T follicular helper cell (primary cell): ENCODE data around the gene PIP5K1B.

Experiments used
- DNase-seq: peaks from one replicate; pipeline ENCODE4 v3.0.0-alpha.2; 2020; ENCODE audit warnings: low read depth

Gene PIP5K1B

DNA sequence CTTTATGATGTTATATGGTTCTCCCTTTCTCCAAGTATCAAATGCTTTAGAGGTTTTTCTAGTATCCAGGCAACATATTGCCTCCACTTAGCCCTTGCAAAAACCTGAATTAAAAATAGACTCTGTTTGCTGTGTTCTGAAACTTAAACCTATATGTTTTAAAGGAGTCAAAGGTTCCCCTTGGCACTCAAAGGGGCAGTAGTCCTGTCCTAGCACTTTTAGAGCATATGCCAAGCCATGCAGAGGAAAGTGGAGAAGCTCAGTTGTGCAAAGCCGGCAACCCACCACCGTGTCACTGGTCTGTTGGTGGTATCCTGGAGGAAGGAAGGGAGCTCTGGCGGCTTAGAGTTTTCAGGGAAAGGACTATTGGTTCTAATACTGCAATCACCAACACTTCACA is 154.3 kb downstream of the PIP5K1B start:
- DNase-seq = no peak

DNA sequence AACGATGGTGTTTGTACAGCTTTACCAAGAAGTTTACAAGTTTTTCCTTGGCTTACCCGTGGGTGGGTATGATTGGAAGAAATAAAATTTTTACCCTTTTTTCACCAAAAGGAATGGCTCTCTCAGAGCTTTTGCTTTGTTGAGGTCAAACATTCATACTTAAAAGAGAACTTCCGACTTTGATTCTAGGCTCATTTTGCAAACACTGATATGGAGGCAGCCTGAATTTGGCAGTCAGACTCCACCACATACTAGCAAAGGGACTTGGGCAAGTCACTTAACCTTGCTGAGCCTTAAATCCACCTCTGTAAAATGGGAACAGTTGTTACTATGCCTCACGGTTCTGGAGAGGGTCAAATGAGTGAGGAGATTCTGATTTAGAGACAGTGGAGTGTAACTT is 155.4 kb downstream of the PIP5K1B start:
- no peak for DNase-seq

DNA sequence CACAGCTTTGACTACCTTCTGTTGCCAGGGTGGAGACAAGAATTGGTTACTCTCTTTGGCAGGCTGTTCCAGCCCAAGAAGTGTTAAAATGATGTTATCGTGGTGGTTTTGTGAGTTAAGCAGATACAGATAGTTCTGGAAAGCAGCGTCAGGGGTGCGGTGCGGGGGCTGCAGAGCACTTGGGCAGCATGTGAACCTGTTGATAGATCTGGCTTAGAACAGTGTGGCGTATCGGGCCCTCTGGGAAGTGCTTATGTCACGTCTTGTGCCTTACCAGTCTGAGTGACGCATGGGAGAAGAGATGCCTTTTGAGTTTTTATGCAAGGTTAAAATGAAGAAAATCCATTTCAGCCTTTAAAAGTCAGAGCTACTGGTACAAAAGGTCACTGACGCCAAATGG is 156.4 kb downstream of the PIP5K1B start:
- no peak for DNase-seq

DNA sequence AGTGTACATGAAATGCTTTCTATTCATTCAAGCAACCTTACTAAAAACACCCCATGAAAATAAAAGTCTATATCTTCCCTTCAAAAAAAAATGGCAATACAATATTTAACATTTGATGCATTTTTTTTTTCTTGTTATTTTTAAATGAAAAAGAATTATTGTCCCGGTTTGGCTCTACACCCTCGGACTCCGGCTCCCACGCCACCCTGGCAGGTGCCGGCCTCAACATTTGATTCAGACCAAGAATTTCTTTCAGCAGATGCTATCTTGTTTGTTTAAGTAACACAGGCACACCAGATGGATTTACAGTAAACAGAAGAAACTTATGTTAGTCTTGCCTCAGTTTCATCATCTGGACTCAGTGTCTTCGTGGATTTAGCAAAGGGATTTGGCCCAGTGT is 162.0 kb downstream of the PIP5K1B start:
- no peak for DNase-seq

DNA sequence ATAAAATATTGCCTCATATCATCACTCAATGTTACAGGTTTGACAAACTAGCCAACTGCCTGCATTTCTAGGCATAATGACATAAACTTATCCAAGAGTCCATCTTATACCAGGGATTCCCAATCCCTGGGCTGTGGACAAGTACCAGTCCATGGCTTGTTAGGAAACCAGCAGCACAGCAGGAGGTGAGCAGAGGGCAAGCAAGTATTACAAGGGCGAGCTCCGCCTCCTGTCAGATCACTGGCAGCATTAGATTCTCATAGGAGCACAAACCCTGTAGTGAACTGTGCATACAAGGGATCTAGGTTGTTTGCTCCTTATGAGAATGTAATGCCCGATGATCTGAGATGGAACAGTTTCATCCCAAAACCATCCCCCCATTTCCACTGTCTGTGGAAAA is 164.0 kb downstream of the PIP5K1B start:
- DNase-seq = no peak

DNA sequence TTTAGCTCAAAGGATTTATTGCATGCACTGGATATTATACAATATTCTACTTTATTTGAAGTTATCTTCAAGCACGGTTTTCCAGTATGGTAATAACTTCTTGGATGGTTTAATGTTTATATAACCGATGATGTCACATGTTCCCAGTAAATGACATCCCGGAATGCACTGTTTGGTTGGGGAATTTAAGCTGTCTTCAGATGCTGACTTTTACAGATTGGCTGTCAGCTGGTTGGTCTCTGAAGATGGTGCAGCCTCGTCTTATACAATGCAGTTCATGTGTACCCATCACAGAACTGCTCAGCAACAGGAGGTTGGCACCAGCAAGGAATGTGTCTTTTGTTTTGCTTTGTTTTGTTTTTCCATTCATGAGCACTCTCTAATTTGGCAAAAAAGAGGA is 165.0 kb downstream of the PIP5K1B start:
- DNase-seq = no peak

DNA sequence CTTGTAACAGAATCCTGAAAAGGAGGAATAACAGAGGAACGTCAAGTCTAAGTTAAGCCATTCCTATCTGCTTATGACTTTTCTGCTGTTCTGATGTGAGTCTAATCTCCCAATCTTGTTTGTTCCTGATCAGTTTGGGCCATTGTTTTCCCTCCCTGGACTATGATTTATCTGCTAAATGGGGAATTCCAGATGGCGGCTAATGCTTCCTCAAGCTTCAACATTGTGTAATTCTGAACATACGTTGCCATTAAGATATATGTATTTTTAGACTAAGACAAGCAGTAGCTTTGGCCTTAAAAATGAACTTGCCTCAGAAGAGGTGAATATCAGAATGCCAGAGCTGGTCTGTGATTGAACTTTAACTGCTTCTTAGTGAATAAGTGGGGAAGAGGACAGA is 166.2 kb downstream of the PIP5K1B start:
- no peak for DNase-seq

DNA sequence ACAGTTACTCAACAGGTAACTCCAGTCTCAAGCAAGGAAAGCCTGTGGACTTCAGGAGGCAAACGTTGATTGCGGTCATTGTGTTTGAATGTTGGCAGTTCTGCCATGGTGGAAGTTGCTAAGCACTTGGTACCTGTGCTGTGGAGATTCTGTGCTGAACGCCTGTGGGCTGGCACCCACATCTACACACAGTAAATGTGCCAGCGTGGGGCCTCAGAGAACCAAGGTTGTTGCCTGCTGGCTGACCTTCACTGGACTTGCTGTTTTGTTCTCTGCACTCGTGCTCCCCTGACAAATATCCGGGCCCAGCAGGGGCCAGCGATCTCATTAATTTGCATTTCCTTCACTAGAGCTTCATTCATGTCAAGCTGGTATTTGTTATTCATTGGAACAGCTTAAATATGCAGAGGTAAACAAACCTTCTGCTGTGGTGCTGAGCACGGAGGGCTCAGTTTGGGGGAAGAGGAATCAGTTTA is 167.0 kb downstream of the PIP5K1B start:
- DNase-seq = no peak

DNA sequence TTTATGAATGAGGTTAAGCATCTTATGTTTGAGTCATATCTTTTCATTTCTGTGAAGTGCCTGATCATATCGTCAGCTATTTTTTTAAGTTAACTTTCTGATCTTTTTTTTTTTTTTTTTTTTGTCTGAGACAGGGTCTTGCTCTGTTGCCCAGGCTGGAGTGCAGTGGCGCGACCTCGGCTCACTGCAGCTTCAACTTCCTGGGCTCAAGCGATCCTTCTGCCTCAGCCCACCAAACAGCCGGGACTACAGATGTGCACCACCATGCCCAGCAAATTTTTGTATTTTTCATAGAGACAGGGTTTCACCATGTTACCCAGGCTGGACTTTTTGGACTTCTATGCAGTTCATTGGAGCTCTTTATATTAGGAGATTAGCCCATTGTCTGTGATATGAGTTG is 168.1 kb downstream of the PIP5K1B start:
- no peak for DNase-seq

DNA sequence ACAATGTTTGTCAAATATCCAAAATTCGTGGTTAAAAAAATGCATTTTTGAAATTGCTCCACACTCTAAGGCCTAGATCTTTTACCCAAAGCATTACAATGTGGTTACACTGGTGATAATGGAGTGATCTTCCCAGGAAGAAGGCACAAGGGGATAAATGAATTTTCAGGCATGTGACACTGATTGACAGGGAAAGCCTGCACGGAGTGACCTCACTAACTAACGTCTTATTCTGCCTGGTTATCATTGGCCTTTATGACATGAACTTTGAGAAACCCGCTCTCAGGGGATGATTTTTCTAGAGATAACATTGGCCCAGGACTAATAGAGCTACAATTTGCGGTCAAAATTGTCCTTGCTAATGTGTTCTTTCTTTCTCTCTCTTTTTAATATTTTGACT is 171.2 kb downstream of the PIP5K1B start:
- no peak for DNase-seq

DNA sequence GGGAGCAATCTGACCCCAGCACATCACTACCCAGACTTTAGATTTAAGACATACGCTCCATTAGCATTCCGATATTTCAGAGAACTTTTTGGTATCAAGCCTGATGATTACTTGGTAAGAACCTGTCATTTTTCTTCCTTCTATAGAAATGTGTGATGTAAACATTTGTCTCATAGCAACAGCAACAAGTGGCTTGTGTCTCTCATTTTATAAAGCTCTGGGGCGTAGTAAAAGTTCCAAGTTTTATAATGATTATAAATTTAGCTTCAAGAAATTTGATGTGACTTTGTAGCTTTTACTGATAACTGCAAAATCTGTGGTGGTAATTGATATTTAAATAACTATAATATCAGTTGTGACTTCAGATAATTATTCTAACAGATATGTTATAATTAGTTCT is 171.6 kb downstream of the PIP5K1B start:
- DNase-seq = no peak

DNA sequence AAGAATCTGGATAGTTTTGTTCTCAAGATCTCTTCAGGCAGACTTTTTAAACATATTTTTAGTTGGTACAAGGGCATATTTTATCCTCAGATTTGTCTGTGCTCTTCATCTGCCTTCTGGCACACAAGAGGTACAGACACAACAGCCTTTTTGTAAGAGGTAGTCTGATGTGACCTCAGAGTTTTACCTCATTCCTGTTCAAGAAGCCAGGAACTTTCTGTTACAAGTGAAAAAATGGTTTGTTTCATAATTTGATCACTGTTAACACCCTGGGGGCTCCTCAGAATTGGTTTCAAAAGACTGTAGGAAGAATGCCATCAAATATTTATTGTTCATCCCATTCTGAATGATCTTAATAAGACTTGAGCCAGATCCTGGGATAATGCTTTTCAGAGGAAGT is 172.2 kb downstream of the PIP5K1B start:
- no peak for DNase-seq

DNA sequence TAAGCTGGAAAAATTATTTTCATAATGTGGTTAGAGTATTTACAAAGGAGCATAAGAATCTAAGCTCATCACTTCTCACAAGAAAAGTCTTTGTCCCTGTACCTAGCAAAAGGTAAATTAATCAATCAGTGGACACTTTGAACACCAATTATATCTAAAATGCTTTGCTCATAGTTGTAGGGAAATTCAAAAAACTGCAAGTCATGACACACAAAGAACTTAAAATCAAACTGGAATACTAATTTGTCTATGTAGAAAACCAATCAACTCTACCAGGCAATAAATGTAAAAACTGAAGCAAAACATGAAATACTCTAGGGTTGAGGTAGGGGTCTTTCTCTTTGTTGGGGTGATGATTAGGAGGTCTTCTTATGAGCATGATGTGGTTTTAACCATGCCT is 173.4 kb downstream of the PIP5K1B start:
- DNase-seq = no peak

DNA sequence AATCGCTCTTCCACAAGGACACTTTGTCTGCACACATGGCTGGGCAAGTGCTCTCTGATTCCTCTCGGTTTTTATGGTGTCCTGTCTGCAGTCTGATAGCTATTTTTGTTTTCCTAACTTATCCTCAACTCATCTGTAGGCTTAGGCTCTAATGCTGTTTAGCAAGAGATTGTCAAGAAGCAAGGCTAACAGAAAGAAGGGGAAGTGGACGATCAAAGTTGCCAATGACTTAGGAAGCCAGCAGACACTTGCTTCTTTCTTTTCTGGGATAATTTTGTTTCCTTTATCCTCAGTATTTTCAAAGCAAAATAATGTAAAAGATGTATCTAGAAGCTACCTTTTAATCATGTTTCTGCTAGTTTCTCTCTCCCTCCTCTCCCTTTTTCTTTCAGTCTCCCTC is 178.2 kb downstream of the PIP5K1B start:
- no peak for DNase-seq

DNA sequence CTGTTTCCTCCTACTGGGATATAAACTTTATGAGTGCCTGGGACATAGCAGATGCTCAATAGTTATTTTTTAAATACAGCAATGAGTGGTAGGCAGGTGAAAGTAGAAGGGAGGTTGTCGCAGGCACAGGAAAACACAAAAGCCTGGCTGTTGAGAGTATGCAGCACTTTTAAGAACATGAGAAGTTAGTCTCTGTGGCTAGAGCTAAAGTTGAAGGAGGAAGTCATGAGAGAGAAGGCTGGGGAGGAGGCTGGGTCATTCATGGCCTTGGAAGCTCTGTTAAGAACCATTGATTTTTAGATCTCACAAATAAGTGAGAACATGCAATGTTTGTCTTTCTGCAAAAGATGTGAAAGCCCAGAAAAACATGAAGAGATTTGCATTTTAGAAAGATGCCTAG is 182.2 kb downstream of the PIP5K1B start:
- no peak for DNase-seq

DNA sequence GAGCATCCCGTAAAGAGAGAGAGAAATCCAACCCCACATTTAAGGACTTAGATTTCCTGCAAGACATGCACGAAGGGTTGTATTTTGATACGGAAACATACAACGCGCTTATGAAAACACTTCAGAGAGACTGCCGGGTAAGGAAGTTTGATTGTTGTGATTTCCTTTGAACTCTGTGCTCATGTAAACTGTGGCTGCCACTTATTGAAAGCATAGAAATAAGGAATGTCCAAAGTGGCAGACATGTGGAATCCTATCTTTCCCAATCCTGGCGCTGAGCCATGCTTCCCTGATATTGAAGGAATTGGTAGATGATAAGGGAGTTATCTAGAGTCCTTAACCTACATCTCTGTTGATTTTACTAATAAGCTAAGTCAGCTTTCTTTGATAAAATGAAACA is 189.5 kb downstream of the PIP5K1B start:
- DNase-seq = no peak

DNA sequence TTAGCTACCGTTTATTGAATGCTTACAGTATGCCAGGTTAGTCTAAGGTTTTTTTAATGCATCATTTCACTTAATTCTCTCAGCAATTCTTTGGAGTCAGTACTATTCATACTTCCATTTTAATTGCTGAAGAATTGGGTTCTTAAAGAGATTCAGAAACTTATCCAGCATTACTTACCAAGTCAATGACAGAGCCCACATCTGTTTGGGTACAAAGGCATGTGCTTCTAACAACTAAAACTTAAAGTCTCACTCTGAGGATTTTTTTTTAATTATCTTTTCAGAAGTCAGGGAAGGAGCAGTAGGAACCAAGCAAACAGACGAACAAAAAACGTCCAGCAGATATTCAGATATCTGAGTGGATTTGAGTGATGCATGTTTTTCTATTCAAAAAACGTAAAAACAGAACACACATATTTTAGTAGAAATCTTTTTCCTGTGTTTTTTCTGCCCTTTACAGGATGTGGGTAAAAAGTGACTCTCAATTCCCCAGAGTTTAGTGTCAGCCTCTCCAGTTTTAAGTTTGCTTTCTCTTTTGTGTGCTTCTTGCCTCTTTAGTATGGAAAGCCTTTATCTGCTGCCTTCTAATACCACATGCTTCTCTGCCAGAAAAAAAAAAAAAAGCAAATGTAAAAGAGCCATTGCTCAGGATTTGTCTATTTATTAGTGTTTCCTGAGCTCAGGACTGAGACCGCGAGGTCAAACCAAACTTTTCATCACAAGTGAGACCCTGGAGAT is 190.9 kb downstream of the PIP5K1B start:
- no peak for DNase-seq

DNA sequence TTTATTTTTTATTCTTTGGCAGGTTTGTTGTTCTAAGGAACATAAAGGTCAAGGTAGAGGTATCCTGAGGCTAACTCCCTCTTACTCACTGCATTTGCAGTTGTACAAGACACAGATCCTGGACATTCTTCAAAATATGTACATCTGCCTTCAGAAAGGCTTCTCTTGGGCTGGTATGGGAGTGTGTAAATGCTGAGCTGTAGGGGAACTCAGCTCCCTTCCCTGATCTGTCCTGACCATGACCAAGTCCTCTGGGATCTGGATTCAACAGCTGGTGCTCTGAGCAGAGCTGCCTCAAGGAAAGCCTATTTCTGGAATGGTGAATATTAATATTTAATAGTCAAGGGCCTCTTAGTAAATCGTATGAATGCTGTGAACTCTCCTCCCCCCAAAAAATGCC is 191.4 kb downstream of the PIP5K1B start:
- no peak for DNase-seq

DNA sequence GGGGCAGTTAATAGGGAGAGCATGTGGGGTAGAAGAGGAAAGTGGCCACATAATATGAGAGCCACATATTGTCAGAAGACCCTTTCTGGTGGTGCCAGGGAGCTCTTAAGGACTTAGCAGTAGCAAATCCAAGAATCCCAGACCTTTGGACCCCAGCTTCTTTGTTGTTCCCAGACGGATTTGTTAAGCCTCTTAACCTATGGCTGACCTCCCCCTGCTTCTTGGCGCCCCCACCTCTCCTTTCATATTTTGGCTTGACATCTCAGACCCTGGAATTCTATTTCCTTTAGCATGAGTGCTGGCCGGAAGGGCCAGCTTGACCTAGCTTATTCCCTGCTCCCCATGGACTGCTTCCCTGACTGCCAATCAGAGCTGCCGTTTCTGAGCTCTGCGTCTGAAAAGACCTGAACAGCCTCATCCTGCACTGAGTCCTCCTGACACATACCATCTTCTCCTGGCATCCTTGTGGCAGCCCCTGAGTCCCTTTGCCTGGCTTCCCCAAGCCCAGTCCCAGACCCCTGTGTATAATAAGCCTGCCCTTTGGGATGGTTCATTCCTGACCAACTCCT is 192.6 kb downstream of the PIP5K1B start:
- DNase-seq = no peak

DNA sequence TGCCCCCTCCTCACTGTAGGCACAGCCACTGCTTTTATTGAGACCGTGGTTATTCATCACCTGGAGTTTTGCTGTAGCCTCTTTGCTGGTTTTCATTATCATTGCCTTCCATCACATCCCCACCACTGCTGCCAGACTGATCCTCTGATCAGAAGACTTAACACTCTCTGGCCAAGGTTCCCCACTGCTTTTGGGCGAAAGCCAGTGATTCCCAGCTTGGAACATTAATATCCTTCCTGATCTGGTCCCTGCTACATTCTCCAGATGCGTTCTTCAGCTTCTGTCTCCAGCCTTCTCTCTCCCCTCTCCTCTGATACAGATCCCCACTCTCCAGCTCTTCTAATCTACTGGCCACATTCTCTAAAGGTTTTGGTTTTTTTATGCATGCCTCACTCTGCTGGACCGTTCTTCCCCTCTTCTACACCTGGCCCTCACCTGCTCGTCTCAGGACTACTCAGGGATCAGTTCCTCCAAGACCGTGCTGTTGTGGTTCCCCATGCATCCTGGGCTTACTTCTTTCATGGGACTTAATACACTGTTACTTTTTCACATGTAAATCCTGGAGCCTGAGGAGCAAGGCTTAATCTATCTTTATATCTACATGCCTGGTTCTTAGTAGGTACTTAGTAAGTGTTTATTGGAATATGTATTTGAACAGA is 193.9 kb downstream of the PIP5K1B start:
- DNase-seq = no peak

DNA sequence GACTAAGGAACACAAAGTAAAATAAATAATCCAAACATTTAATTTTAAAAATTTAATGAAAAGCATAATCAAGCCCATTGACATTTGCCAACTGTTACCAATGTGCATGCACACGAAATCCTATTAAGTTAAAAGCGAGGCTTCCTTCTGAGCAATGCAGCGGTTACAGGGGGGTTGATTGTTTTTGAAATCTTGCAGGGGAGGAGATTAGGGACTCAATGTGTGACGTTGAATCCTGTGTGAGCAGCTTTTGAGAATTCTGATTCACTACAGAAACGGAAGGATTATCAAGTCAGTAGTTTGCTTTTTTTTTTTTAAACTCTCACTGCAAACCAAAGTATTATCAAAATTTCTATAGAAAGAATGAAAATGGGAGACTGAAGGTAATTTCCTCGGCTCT is 199.4 kb downstream of the PIP5K1B start:
- DNase-seq = no peak

DNA sequence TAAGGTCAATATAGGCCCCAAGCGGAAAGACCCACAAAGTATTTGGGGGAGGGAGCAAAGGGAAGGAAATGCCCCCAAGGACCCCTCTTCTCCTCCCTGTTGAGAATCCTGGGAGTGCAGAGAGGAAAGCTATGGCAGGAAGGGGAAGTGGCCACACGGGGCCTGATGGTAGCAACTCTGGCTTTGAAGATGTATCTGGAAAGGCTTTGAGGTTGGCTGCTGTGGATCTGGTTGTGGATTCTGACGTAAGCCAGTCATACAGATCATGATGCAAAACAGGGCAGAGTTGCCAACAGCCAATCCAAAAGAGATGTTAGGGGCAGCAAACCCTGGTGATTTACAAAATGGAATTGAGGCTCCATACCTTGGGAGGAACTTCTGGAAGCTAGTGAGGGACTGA is 200.1 kb downstream of the PIP5K1B start:
- DNase-seq = no peak

DNA sequence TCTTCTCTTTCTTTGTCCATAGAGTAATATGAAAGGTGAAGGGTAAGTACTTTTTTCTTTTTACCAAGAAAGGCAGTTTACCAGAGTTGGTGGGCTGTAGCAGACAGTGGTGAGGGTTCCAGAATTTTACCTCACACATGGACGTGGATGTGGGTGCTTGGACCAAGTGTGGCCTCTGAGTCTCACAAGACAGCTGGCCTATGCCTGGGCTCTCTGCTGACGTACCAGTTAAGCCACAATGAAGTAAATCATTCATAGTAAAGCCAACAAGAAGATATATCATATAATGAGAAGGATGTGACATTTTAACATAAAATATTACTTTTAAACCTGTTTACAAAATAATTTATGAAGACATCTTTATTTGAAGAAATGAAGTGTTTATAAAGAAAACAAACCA is 202.9 kb downstream of the PIP5K1B start:
- no peak for DNase-seq

DNA sequence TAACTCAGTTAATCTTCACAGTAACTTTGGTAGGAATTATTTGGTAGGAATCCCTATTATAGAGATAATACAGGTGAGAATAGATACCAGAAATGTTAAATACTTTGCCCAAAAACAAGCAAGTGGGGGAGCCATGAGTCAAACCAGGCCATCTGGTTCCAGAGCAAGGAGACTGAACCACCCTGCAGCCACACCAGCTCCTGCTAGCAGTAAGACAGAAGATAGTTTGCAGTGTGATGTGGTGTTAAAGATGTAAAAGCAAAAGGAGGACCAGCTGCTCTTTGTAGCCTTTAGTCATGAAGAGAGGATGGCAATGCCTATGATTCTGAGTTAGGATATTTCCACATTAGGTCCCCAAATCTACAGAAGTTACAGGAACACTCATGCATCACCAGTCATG is 207.5 kb downstream of the PIP5K1B start:
- no peak for DNase-seq
